AG04449 (cell line): ENCODE data around the gene TNN.

Experiments
- CTCF ChIA-PET: fragments of 350-600 bp; formaldehyde crosslinking; extraction: SDS; loops from one replicate; lab custom pipeline; 2021; ENCODE audit warnings: antibody characterized with exemption; lab: Yijun Ruan, JAX
- POLR2A ChIA-PET: fragments of 400-600, 350-600 bp; formaldehyde crosslinking; extraction: SDS; loops from one replicate; lab custom pipeline; 2020; ENCODE audit warnings: antibody characterized with exemption, inconsistent platforms; lab: Yijun Ruan, JAX
- DNase-seq: peaks from one replicate; pipeline ENCODE4 v3.0.0-alpha.2; 2010; ENCODE audit warnings: low read depth, low spot score
- H3K4me3 ChIP-seq: 2 replicates; pipeline ENCODE4 v1.5.1; 2011; ENCODE audit warnings: low read depth, mild to moderate bottlenecking, control low read depth, low read length
- TF ChIP-seq, protein P1 (sequence below): IDR thresholded peaks from one replicate; pipeline ENCODE4 v1.5.1; 2011; ENCODE audit warnings: mild to moderate bottlenecking, moderate library complexity, low read length, control low read depth, inconsistent platforms; ENCODE audit not compliant: insufficient read depth; ENCODE audit errors: missing control alignments

TNN gene

DNA sequence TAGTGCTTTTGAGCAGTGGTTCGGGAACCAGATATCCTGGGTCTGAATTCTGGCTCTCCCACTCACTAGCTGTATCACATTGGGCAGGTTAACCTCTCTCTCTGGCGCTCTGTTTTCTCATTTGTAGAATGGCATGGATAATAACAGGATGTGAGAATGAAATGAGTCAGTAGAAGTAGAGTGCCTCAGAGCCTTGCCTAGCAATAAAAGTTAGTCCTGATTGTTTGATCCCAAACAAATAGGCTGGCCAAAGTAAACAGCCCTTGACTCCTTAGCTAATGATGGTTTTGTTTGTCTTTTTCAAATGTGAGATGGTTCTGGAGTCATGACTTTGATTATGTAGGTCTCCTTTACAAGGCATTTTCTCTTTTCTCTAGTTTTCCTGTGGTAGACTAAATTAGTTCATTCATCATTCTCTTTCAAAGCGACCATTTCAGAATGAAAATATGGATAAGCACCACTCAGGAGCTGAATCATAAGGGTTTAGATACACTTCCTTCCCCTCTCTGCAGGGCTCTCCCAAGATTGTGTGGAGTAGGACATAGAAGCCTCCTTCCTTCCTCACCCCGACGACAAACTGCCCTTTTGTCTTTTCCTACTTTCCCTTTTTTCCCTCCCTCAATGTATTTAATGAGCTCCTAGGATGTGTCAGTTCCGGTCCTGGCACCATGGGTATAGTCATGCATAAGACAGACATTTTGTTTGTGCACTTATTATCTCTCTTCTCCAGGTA lies 101.8 kb downstream of the TNN start:
- CTCF ChIA-PET = interaction anchor here (1.5 to 1.6 kb wide), 2 partner anchors 10 to 15 kb away, joined by 4 read pairs; no protein-coding TSS in a partner anchor

DNA sequence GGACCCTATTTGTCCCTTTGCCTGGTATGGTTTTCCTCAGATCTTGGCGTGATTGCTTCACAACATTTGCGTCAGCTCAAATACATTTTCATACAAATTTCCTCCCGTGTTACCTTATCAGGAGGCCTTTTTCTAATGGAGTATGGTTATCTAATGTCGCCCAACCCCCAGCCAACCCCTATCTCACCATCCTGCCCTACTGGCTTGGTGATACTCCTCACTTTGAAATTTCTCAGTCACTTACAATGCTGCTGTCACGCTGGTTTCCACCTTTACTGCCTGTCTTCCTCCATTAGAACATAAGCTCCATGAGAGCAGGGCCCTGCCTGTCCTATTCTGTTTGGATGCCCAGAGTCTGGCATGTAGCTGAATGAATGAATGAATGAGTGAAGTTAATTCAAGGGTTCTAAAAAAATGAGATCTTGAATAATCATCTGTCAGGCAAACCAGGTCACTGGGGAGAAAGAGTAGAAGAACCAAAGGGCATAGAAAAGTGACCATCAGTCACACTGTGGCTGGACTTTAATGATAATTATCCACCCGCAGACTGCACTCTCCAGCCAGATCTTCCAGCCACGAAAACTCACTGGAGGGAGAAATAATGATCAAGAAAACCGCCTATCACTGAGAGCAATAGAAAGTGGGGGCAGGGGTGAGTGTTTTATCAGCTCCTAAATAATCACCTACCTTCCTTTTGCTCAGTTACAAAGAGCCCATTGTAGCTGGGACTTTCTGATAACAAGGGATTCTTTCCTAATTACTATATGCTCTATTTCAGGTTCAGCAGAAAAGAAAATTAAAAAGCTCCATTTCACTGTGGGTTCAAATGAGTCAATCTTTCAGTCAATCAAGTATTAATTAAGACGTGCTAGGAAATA lies 103.6 kb downstream of the TNN start:
- ChIA-PET CTCF (interaction anchor here (1.5 kb wide), 2 partner anchors 16 to 20 kb away, joined by 4 to 5 read pairs; no protein-coding TSS in a partner anchor), POLR2A (no interaction called here)
- TF ChIP-seq, protein P1, sequence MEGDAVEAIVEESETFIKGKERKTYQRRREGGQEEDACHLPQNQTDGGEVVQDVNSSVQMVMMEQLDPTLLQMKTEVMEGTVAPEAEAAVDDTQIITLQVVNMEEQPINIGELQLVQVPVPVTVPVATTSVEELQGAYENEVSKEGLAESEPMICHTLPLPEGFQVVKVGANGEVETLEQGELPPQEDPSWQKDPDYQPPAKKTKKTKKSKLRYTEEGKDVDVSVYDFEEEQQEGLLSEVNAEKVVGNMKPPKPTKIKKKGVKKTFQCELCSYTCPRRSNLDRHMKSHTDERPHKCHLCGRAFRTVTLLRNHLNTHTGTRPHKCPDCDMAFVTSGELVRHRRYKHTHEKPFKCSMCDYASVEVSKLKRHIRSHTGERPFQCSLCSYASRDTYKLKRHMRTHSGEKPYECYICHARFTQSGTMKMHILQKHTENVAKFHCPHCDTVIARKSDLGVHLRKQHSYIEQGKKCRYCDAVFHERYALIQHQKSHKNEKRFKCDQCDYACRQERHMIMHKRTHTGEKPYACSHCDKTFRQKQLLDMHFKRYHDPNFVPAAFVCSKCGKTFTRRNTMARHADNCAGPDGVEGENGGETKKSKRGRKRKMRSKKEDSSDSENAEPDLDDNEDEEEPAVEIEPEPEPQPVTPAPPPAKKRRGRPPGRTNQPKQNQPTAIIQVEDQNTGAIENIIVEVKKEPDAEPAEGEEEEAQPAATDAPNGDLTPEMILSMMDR = no peak
- H3K4me3 ChIP-seq = no peak overlapping the region
- DNase-seq = no peak

More for the DNA sequence above, 101.8 kb downstream of the TNN start:
- TF ChIP-seq, protein P1 = no peak
- POLR2A ChIA-PET = no interaction called here
- no peak for DNase-seq
- no peak overlapping the region for H3K4me3 ChIP-seq

DNA sequence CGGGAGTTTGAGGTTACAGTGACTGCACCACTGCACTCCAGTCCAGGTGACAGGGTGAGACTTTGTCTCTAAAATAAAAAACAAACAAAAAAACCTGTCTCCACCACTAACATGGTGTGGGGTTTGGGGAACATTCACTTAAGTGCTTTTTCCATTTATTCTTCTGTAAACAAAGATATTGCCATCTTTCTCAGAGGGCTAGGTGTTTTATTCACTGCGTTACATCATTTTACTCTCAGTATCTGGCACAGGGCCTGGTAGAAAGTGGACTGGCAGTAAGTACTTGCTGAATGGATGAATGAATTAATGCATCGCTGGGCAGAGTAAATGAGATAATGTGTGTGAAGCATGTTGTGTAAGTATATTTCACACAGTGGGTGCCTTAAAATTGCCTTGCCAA lies 104.9 kb downstream of the TNN start:
- CTCF ChIA-PET = interaction anchor here (1.5 to 1.6 kb wide), 2 partner anchors 16 to 21 kb away, joined by 4 to 5 read pairs; no protein-coding TSS in a partner anchor
- no peak overlapping the region for H3K4me3 ChIP-seq
- TF ChIP-seq, protein P1 = no peak
- POLR2A ChIA-PET = no interaction called here
- DNase-seq = no peak

DNA sequence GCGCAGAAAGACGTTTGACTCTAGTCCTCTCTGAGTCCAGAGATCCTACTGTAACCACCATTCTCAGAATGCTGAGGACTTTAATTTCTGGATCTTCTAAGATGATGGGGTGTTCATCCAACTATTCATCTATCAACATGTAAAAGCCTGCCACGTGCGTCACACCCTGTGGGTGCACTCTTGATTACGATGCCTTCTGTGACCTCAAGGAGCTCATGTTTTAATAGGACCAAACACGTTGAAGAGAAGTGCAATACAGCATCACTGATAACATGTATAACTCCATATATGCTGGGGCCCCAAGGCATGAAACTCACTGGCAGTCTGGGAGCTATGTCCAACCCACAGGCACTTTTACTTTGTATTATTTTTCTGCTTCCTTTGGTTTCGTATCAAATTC lies 105.9 kb downstream of the TNN start:
- H3K4me3 ChIP-seq = no peak overlapping the region
- DNase-seq = no peak
- ChIA-PET POLR2A (no interaction called here), CTCF (interaction anchor here (1.0 to 1.6 kb wide), 2 partner anchors 17 to 48 kb away, joined by 3 to 4 read pairs; no protein-coding TSS in a partner anchor)
- TF ChIP-seq, protein P1 = no peak

DNA sequence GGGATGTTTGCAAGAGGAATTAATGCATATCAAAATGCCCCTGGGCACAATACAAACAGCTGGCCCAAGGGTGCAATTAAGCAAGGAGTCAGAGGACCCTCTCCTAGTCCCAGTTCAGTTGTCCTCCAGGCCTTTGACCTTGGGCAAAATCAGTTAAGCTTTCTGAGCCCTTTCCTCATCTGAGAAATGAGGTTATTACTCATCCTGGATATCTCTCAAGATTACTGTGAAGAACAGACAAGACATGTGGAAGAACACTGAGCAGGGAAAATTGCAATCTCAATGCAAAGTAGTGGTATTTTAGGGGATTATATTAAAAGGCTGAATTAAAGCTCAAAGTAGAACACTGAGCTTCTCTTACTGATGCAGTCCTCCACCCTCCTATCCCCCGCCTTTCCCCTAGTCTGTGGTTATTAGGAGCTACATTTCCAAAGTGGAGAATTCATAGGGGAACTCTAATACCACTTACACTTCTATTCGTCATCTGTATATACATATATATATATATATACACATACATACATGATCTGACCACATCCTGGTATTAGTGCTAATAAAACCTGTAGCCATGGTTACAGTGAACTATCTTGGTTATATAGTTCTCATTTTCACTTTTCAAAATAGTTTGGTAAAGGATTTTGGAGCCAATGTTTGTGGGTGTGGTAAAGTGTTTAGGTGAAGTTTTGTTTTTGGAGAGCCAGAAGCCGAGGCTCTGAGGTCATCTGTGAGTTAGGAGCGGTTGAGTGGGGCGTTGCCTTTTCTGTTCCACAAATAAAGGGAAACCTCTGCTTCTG lies 106.9 kb downstream of the TNN start:
- ChIA-PET CTCF (interaction anchor here (0.9 to 1.0 kb wide), 2 partner anchors 22 to 49 kb away, joined by 3 read pairs; no protein-coding TSS in a partner anchor), POLR2A (no interaction called here)
- no peak for DNase-seq
- no peak overlapping the region for H3K4me3 ChIP-seq
- TF ChIP-seq, protein P1 = no peak
